ENCODE data around the gene WDSUB1.

WDSUB1 gene

DNA sequence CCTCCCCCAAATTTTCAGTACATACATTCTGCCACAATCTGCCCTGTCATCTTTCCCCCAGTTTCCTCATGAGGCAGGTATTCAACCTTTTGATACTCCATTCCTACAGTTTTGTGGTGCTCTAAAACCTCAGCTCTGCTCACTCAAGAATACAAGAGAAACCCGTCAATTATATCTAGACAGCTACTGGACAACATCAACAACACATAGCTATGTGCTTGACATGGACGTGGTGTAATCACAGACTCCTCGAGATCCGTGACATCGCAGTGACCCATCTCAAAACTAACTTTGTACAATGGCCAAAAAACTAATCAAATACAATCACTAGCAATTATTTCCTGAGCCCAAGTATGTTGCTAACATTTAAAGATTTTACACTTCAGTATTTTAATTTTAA, 23.6 kb downstream of the WDSUB1 start:
- no peak for DNase-seq

DNA sequence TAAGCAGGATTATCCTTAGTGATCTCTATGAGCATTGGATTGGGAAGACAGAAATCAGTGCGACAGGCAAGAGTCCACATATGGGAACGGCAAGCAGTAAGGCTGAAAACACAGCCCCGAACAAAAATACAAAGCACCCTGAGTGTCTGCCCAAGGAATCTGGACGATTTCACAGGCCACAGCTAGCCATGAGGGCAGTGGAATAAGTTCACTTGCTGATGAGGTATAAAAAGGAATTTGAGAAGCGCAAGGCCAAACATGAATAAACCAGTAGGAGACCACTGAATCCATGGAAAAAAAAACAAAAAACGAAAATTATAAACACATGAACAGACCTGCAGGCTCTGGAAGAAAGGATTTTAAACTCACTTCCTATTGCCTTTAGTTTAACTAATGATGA, 24.3 kb downstream of the WDSUB1 start:
- DNase-seq, result no peak

DNA sequence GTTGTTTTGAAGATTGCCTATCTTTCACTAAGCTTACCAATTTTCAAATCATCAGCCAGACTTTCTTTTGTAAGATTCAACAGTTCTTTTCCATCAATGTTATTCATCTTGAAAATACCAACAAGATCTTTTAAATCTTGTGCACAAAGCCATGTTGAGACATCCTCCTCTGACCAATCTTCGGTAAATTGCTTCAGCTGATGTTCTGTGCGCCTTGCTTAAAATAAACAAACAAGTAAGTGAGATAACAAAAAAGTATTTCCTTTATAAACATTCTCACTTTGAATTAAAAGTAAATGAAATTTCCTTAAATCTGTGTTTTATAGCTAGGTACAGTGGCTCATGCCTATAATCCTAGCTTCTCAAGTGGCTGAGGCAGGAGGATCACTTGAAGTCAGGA, 30.3 kb downstream of the WDSUB1 start:
- DNase-seq, result no peak

DNA sequence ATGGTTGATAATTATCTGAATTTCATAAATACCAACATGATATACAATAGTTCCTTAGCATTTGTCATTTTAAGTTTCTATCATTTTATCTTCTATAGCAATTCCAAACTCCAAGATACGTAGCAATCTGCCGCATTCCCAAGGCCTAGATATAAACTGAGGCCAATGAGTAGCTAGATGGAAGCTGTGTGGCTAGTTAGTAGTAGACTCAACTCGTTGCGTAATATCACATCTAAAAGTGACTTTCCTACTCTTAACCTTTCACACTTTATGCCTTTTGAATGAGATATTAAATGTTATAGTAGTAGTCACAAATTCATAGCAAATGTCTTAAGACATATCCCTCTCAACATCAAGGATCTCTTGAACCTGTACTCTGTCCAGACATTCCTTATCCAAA, 33.6 kb downstream of the WDSUB1 start:
- no peak for DNase-seq

DNA sequence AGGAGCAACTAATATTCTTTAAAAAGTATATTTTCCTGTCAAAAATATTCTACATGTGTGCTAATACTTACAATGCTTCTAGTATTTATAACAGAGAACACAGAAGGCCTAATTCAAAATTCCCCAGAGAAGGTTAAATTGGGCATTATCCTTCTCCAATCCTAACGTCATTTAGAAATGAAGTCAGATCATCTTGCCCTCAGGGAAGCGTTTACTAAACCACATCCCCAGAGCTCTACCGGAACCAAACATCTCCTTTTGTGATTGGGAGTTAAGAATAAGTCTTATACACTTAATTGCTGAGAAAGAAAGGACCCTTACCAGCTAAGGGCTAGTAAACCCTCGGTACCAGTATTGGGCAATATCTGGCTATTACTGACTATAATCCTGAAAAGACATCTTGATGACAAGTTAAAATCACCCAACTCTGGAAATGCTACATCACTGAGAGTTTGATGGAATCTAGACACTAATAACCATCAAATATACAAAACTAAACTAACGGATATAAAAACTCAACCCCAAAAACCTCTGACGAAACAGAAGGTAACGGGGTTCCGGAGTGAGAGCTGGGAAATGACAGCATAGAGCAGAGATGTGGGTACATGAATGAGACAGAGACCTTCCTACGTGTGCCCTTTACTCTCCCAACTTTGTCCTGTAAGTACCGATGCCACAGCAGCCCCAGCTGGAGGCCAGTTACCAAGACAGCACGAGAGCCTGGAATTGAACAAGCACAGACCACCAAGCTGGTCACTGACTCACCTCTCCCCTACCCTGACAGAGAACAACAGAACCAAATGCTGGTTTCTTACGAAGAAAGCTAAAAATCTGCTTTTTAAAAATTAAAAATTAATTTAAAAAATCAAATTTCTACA, 35.0 kb downstream of the WDSUB1 start:
- no peak for DNase-seq

DNA sequence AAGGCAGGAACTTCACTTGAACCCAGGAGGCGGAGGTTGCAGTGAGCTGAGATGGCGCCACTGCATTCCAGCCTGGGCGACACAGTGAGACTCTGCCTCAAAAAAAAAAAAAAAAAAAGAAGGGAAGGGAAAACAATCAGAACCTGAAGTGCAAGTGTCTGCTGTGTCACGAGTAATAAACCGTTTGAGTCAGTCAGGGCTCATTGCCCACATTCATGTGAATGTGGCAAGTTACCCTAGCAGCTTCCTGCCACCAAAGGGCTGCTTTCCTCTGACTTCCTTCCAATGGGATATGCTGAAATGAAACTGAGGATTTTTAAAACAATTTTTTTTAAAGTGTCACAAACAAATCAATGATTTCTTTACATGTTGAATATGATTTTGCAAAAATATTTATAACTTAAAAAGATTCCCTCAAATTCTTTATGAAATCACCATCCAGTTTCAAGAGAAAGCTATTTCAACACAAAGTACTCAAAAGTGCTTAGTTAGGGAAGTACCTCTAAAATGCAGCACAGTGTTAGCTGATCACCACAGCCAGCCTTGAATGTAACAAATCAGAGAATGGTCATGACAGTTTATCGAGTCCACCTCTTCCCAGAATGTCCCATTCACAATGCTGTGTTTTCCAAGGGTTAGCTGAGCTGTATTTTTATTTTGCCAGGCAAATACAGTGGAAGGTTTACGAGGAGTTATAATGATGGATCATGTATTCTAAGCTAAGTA, 36.4 kb downstream of the WDSUB1 start:
- DNase-seq, result no peak

DNA sequence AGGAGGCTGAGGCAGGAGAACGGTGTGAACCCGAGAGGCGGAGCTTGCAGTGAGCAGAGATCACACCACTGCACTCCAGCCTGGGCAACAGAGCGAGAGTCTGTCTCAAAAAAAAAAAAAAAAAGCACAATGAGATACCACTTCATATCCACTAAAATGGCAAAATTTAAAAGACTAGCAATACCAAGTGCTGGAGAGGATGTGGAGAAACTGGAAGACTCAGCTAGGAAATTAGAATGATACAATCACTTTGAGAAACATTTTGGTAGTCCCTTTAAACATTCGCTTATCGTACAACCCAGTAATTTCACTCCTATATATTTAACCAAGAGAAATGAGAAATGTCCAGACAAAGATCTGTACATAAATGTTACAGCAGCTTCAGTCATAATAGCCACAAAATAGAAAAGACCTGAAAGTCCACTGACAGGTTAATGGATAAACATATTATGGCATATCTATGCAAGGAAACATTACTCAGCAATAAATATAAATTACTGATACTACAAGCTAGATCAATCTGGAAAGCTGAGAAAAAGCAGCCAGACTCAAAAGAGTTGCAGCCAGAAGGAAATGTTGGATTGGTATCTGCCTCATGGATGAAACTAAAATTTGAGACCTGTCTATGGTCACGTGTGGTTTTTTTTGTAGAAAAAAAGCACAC, 40.0 kb downstream of the WDSUB1 start:
- no peak for DNase-seq

DNA sequence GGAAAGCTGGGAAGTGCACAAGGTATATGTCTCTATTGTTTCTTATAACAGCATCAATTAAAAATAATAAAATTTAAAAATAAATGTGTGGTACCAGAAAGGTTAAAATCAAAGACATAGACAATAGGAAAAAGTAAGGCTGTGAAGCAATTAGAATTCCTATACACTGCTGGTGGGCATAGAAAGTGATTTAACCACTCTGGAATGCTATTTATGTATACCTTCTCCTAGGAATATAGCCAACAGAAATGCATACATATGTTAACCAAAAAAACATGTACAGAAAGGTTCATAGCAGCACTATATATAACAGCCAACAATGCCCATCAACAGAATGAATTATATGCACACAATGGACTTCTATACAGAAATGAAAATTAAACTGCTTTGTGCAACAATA, 43.0 kb downstream of the WDSUB1 start:
- no peak for DNase-seq

DNA sequence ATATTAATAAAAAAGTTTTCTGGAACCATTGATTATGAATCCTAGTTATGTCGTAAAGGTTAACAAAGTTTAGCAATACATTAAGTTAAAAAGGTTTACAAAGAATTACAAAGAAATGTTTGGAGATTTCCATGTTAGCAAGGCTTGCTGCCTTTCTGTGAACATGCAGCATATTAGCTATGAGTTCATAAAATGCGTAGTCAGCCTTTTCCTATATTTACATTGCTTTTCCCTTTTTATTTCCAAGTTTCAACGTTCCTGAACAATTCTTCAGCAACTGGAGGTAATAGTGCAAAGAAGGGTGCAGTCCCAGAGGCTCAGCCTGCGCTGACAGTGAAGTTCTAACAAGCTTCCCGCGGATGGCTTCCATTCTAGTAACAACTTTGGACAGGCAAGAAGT, 51.6 kb downstream of the WDSUB1 start:
- no peak for DNase-seq

DNA sequence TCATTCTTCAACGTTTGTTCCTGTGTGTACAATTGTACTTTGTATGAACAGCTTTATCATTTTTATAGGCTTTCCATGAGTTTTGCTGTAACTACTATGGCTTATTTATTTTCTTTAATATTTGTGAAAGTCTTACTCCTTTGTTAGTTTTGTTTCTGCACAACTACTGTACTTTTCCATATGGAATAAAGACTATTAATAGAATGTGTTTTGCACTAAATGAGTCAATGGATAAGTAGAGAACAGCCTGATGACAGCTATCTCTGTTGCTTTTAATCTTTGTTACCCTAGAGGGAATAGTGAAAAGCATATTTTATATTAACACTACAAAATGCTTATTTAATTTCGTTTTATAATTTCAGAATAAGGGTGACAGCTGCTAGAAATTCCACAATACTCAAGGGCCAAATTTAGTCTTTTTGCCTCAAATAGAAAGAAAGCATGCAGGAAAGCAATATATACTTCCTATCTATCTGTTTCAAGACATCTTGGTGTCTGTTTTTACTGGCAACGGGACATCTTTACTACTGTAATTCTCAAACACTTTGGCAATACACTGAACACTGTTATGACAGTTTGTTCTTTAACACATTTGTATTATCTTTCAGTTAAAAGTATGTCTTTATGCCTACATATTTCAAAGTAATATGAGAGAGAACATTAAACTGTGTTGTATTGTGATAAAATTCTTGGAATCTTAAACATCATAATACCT, 53.9 kb downstream of the WDSUB1 start:
- no peak for DNase-seq

DNA sequence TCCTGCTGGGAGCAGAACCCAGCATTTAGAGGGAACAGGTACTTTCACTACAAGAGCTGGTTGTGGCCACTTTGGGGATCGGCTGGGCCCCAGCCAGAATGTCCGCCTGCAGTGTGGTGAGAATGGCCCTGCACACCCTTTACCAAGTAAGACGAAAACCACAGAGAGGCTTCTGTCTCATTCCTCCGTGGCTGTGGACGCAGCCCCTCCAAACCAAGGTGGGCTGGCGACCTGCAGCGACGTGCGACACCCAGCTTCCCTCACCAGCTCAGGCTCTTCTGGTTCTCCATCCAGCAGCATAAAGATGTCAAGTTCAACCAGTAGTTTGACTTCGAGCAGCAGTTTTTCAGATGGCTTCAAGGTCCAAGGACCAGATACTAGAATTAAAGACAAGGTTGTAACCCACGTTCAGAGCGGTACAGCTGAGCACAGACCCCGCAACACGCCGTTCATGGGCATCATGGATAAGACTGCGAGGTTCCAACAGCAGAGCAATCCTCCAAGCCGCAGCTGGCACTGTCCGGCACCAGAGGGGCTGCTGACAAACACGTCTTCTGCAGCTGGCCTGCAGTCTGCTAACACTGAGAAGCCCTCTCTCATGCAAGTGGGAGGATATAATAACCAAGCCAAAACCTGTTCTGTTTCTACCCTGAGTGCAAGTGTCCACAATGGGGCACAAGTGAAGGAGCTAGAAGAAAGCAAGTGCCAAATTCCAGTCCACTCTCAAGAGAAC, 56.2 kb downstream of the WDSUB1 start:
- DNase-seq, result no peak

DNA sequence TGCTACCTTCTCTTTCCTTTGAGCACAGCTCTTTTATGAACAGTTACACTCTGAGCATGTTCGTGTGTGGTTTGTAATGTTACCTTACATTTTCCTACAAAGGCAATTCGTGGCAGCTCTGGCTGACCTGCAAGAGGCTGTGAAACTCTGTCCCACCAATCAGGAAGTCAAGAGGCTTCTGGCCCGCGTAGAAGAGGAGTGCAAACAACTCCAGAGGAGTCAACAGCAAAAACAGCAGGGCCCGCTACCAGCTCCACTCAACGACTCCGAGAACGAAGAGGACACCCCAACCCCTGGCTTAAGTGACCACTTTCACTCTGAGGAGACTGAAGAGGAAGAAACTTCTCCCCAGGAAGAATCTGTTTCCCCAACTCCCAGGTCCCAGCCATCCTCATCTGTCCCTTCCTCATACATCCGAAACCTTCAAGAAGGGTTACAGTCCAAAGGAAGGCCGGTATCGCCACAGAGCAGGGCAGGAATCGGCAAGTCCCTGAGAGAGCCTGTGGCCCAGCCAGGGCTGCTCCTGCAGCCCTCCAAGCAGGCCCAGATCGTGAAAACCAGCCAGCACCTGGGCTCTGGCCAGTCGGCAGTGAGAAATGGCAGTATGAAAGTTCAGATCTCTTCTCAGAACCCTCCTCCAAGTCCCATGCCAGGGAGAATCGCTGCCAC, 56.9 kb downstream of the WDSUB1 start:
- DNase-seq, result no peak

DNA sequence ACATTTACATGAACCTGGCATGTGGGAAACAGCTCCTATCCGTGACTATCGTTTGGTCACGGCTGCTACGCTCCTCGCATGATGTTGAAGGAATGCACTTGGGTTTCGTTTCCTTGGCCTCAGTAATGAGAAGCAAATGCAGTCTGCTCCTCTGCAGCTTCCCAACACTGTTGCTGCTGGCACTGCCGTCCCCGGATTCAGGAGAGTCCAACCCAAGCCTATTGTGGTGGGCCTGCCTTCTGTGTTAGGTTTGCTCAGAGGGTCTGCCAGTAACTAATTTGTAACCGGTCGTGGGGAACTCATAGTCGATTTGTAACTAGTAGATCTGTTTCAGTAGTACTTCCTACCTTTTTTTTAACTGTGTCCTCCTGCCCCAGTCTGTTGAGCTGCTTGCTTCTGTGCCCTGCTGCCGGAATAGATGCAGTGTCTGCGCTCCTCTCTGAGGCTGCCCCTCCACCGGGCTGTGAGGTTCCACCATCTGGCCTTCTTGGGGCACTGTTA, 58.4 kb downstream of the WDSUB1 start:
- DNase-seq, result no peak

DNA sequence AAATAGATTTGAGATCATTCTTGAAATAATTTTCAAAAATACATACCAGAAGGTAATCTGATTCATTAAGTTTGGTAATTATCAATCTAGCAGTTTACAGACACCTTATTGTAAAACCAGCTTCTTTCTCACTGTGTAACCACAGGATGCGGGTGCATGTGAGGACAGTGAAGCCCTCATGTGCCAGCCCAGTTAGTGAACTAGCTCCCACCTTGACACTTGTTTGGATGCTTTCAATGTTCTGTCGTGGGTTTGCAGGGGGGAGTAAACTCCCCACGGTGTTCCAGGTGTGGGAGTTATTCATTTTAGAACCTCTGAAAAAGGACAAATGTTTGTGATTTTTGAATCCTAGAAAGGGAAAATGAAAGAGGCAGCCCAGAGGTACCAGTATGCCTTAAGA, 59.0 kb downstream of the WDSUB1 start:
- no peak for DNase-seq

DNA sequence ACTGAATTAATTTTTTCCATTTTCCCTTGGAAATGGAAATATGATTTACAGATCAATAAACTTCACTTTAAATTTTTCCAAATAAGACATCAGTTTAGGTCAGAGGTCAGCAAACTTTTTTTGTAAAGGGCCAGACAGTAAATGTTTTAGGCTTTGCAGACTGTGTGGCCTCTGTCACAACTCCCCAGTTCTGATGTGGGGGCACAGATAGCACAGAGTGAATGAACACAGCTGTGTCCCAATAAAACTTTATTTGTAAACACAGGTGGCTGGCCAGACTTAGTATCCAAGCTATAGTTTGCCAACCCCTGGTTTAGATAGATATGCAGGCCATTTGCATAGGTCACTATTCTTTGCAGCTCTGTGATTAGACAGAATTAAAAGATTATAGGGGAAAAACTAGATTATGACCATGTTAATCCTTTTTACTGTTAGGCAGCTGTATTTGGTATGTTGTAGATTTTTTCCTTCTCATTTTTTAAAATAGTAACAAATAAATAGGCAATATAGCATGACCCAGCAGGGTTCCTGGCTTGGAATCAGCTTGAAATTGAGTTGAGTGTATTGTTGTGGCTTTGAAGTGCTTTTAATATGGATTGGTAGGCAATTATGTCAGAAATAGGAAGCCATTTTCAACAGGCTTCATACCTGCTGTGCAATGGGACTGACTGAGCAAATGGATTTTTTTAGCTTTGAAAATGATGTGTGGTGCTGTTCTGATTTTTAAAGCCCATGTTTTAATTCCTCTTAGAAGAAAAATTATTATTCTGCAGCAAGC, 59.7 kb downstream of the WDSUB1 start:
- no peak for DNase-seq

DNA sequence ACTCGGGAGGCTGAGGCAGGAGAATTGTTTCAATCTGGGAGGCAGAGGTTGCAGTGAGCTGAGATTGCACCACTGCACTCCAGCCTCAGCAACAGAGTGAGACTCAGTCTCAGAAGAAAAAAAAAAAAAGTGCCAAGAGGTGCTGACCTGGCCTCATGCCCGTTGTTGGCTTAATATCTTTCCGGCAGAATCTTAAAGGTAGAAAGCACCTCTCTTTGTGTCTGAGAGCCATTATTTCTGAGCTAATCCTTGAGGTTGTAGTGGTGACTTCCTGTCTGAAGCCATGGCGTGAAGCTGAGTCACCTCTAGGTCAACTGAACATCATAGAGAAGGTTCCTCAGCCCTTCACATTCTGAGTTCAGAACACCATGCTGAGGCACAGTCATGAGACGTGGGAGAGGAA, 60.4 kb downstream of the WDSUB1 start:
- DNase-seq, result no peak

DNA sequence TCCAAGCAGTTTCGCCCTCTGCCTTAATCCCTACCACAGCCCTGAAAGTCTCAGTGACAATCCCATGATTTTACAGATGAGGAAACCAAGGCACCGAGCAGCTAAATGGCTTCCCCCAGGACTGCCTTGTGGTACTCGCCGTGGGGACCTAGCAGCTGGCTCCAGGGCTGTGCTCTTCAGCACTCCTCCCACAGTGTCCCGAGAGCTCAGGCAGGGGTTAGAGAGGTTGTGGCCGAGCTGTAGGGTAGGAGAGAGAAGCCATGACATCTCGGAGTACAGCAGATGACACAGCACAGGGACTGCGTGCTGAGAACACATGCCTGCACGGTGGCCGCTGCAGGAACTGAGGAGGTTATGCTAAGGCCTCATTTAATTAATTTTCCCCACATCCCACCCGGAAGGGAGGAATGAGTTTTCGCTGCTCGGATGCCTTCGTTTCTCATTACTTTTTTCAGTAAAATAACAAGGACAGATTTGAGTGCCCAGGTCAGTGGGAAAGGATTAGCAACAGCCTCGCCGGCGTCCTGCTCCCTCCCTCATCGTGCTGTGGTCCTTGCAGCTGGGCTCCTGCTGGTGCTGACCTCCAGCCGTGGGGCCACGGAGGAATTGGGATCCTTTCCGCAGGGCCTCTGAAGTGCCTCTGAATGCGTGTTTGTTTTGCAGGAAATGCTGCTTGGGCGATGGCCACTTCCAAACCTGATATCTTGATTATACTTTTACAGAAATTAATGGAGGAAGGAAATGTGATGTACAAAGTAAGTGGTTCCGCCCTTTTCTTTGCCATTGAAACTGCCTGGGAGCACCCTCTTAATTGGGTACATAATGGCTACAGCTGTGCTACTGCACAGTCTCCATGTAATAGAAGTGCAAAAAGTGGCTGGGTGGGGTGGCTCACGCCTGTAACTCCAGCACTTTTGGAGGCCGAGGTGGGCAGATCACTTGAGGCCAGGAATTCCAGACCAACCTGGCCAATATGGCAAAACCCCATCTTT, 61.2 kb downstream of the WDSUB1 start:
- DNase-seq, result no peak

DNA sequence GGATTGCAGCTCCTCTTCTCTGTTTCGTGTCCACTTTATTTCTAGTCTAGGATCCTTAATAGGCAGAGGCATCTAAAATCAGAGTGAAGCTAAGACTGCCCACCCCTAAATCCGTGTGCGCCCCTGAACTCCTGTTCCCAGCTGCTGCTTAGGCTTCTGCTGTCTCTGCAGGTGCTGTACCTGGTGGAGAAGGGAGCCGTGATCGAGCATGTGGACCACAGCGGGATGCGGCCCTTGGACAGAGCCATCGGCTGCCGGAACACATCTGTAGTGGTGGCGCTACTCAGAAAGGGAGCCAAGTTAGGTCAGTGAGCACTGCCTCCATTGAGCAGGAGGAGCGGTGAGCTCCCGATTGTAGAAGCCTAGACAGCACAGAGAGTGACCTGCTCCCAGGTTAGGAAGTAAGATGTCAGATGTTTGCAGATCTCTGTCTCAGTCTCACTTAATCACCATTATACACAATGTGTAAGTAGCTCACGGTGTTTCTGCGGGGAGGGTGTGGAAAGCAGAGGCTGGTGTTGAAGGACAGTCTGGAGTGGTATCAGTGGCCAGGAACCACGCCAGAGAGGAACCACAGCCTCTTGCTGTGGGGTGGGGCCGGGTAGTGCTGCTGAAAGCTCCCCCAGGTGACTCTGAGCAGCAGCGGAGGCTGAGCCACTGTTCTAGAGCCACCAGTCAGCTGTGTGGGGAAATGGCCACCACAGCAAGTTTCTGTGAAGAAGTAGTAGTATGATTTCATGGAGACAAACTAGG, 62.3 kb downstream of the WDSUB1 start:
- DNase-seq, result no peak
